B cell (primary cell): ENCODE results near the gene GSC2. TPM values are rescaled to one million over a fixed set of nuclear protein-coding genes. Genes with fewer than 3 reads are reported as not detected.
A peak's percentile ranks its signal among the peaks of the same experiment; 100 is the strongest.

Source experiments
- ATAC-seq: fragments of 200-7000 bp; cut with Tn5 transposase; one replicate; pipeline ENCODE4 v1.10.0; 2021; ENCODE audit warnings: low read depth, mild to moderate bottlenecking, moderate number of reproducible peaks, moderate library complexity
- CTCF ChIA-PET: fragments of 350-600 bp; sonication (Branson Sonifier 250); formaldehyde crosslinking; loops from one replicate; lab custom pipeline; 2021; ENCODE audit warnings: antibody characterized with exemption, inconsistent platforms; lab: Charles Lee
- POLR2A ChIA-PET: fragments of 350-600 bp; sonication (Branson Sonifier 250); formaldehyde crosslinking; loops from one replicate; lab custom pipeline; 2021; ENCODE audit warnings: antibody characterized with exemption; lab: Charles Lee
- DNase-seq: peaks from one replicate; pipeline ENCODE4 v3.0.0; 2013
- H2AFZ ChIP-seq: 2 replicates; pipeline ENCODE4 v1.6.1; 2012; ENCODE audit warnings: mild to moderate bottlenecking, low read depth, low read length; ENCODE audit not compliant: insufficient read depth, poor library complexity, severe bottlenecking
- H3K27ac ChIP-seq, 2 donors: 1 replicate in 1 of 2; 2 replicates in 1 of 2; pipeline ENCODE4 v1.5.1; 2012 to 2013; ENCODE audit warnings: low read length in 2 of 2, mild to moderate bottlenecking in 2 of 2, moderate library complexity in 1 of 2
- H3K27me3 ChIP-seq, 4 experiments: fragments of 200-600 bp in 1 of 4; sonication (generic) in 1 of 4; replicated peaks in 1 of 4; 1 replicate in 2 of 4; 2 replicates in 2 of 4; pipeline versions ENCODE4 v1.6.1 to v1.7.0; 2013 to 2016; ENCODE audit warnings: low read length in 3 of 4, mild to moderate bottlenecking in 2 of 4, mixed read lengths in 1 of 4, moderate library complexity in 1 of 4; ENCODE audit not compliant: insufficient read depth in 4 of 4, control insufficient read depth in 3 of 4; ENCODE audit errors: control extremely low read depth in 1 of 4
- H3K36me3 ChIP-seq, 2 experiments: replicated peaks in 1 of 2; 1 replicate in 1 of 2; 2 replicates in 1 of 2; pipeline versions ENCODE4 v1.6.1 to v1.7.1; 2013; ENCODE audit warnings: low read length in 1 of 2; ENCODE audit not compliant: insufficient read depth in 2 of 2, control insufficient read depth in 1 of 2; ENCODE audit errors: control extremely low read depth in 1 of 2, extremely low read depth in 1 of 2
- H3K4me1 ChIP-seq, 2 donors: fragments of 200-600 bp in 1 of 2; sonication (generic) in 1 of 2; 1 replicate in 1 of 2; 2 replicates in 1 of 2; pipeline versions ENCODE4 v1.5.1 to v1.6.1; 2013 to 2017; ENCODE audit warnings: low read length in 2 of 2; ENCODE audit not compliant: control insufficient read depth in 2 of 2, insufficient read depth in 2 of 2
- H3K4me2 ChIP-seq: replicated peaks from 2 replicates; pipeline ENCODE3; 2012; ENCODE audit warnings: mild to moderate bottlenecking, low read depth, low read length; ENCODE audit not compliant: poor library complexity, severe bottlenecking
- H3K4me3 ChIP-seq, 5 experiments: fragments of 200-600 bp in 1 of 5; sonication (generic) in 1 of 5; 1 replicate in 3 of 5; 2 replicates in 2 of 5; pipeline versions ENCODE4 v1.5.1 to v1.7.0; 2011 to 2016; ENCODE audit warnings: low read length in 4 of 5, mild to moderate bottlenecking in 4 of 5, low read depth in 2 of 5, control low read depth in 1 of 5, moderate library complexity in 1 of 5; ENCODE audit not compliant: insufficient read depth in 1 of 5; ENCODE audit errors: control extremely low read depth in 1 of 5, extremely low read depth in 1 of 5
- H3K79me2 ChIP-seq: fragments of 200-600 bp; sonication (generic); one replicate; pipeline ENCODE4 v1.6.0; 2016; ENCODE audit warnings: low read length; ENCODE audit not compliant: control insufficient read depth, insufficient read depth
- H3K9ac ChIP-seq: fragments of 200-600 bp; sonication (generic); 2 replicates; pipeline ENCODE4 v1.6.1; 2017; ENCODE audit warnings: mild to moderate bottlenecking, low read length, moderate library complexity
- H3K9me3 ChIP-seq, 3 donors: one replicate each; pipeline versions ENCODE4 v1.6.1 to v1.7.1; 2013; ENCODE audit warnings: low read length in 2 of 3; ENCODE audit not compliant: control insufficient read depth in 2 of 3, insufficient read depth in 1 of 3; ENCODE audit errors: control extremely low read depth in 1 of 3
- H4K20me1 ChIP-seq: 2 replicates; pipeline ENCODE4 v1.6.0; 2012; ENCODE audit warnings: mild to moderate bottlenecking, low read length; ENCODE audit not compliant: insufficient read depth, control insufficient read depth, poor library complexity, severe bottlenecking
- H3K27ac Mint-ChIP-seq: one replicate; pipeline ENCODE4 v1.8.0; 2021; ENCODE audit warnings: mixed read lengths
- H3K27me3 Mint-ChIP-seq: one replicate; pipeline ENCODE4 v1.8.0; 2021; ENCODE audit warnings: mixed read lengths
- H3K4me1 Mint-ChIP-seq: one replicate; pipeline ENCODE4 v1.8.0; 2021; ENCODE audit warnings: mixed read lengths
- H3K4me3 Mint-ChIP-seq: one replicate; pipeline ENCODE4 v1.8.0; 2021; ENCODE audit warnings: mixed read lengths
- H3K9me3 Mint-ChIP-seq: one replicate; pipeline ENCODE4 v1.8.0; 2022; ENCODE audit warnings: mixed read lengths; ENCODE audit not compliant: insufficient read depth
- EZH2 ChIP-seq: IDR thresholded peaks from 2 replicates; pipeline ENCODE4 v1.6.1; 2012; ENCODE audit warnings: borderline replicate concordance, low read depth, mild to moderate bottlenecking, moderate library complexity, low read length; ENCODE audit not compliant: insufficient read depth, poor library complexity, severe bottlenecking
- WGBS: methylation state at CpG from one replicate; pipeline ENCODE4 v1.1.5; 2013; ENCODE audit warnings: missing lambda C conversion rate; ENCODE audit not compliant: insufficient coverage; 5-methylcytosine and 5-hydroxymethylcytosine counted together
- intact Hi-C: fragments of 100-400 bp; cut with micrococcal nuclease; formaldehyde crosslinking; loops from one replicate; pipeline ENCODE4 v1.10.0; 2022
- polyA plus RNA-seq: library from polyadenylated mRNA; depleted of rRNA; stranded (reverse); fragments of >200 nt; gene quantifications from 2 replicates; pipeline ENCODE4 v1.2.3, GENCODE V29; 2012
- total RNA-seq, 2 donors: library from RNA; stranded (reverse); fragments of 120-200 nt in 1 of 2; gene quantifications; 1 replicate in 1 of 2; 2 replicates in 1 of 2; pipeline versions ENCODE4 v1.2.3 to v1.2.4, GENCODE V29; 2013 to 2022
- TF ChIP-seq, protein P1 (sequence below): fragments of 200-600 bp; IDR thresholded peaks from one replicate; pipeline ENCODE4 v1.8.0; 2022; ENCODE audit warnings: antibody characterized with exemption, mild to moderate bottlenecking

The GSC2 gene
- total and polyA plus RNA-seq, 2 donors (not counting 1 experiment from before 2014, with no cell fraction given): not detected

DNA sequence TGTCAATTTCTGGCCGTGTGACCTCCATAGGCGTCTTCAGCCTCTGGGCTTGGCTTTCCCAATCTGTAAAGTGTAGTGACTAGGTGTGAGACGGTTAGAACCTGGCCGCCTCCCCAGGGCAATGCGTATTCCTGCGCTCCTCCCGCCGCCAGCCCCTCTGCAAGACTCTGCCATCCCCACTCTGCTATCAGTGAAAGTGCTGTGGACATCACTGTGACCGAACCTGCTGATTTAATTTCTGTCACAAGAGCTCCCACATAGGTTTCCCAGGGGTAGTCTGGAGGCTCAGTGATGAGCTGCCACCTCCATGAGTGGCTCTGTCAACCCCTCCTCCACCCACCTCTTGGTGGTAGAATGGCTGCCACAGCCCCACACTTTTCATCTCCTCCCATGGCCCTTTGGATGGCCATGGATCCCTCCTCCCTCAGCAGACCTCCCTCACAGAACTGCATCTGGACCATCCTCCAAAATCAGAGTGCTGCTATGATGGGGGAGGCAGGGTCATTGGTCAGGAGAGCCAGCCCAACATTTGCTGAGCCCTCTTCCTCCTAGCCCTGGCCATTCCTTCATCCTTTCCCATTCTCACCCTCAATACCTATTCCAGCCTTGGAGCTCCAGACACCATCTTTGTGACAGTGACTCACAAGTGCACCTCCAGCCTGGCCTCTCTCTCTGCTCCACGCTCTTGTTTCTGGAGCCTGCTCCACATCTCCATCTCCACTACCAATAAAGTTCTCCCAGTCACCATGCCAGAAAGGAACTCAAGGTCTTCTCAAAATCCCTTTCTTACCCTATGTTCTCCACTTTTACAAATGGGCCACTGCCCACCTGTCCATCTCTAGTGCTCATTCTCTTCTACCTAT lies 1.5 kb upstream of the GSC2 start:
- Histone ChIP-seq H3K36me3 (no peaks in the 10 kb centered on the region), H3K9me3 (peaks cover 0 to 16% (median 0%) of the 10 kb centered on the region in 3 donors), H2AFZ (no peak overlapping the region), H3K4me3 (no peak overlapping the region), H3K9ac (no peak overlapping the region), H3K27ac (no peak overlapping the region), H4K20me1 (no peaks in the 10 kb centered on the region), H3K4me1 (peaks cover 13 to 16% of the 10 kb centered on the region in 2 donors), H3K4me2 (no peak overlapping the region), H3K27me3 (peaks cover 0 to 54% (median 22%) of the 10 kb centered on the region in 4 experiments), H3K79me2 (no peaks in the 10 kb centered on the region)
- ATAC-seq (no peak), DNase-seq (no peak)
- Mint-ChIP-seq H3K27ac (no peak overlapping the region), H3K9me3 (peaks cover 4% of the 10 kb centered on the region), H3K4me3 (peak overlapping the region; percentile 80), H3K4me1 (peaks cover 11% of the 10 kb centered on the region), H3K27me3 (peaks cover 43% of the 10 kb centered on the region)
- ChIA-PET CTCF (no interaction called here), POLR2A (no interaction called here)
- intact Hi-C loops: no loop called here
- TF ChIP-seq, protein P1, sequence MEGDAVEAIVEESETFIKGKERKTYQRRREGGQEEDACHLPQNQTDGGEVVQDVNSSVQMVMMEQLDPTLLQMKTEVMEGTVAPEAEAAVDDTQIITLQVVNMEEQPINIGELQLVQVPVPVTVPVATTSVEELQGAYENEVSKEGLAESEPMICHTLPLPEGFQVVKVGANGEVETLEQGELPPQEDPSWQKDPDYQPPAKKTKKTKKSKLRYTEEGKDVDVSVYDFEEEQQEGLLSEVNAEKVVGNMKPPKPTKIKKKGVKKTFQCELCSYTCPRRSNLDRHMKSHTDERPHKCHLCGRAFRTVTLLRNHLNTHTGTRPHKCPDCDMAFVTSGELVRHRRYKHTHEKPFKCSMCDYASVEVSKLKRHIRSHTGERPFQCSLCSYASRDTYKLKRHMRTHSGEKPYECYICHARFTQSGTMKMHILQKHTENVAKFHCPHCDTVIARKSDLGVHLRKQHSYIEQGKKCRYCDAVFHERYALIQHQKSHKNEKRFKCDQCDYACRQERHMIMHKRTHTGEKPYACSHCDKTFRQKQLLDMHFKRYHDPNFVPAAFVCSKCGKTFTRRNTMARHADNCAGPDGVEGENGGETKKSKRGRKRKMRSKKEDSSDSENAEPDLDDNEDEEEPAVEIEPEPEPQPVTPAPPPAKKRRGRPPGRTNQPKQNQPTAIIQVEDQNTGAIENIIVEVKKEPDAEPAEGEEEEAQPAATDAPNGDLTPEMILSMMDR: no peak
- TF ChIP-seq EZH2: no peak
- 55% methylated on average over 10 of the region's 10 CpGs for WGBS
